BE2C (cell line): ENCODE data around the gene ACTL8.

Experiments
- DNase-seq: peaks from one replicate; pipeline ENCODE4 v3.0.0-alpha.2; 2020
- H3K27me3 ChIP-seq: fragments of 250-450 bp; sonication (Bioruptor Pico); 2 replicates; pipeline ENCODE4 v1.5.1; 2020; ENCODE audit warnings: mild to moderate bottlenecking
- H3K36me3 ChIP-seq: fragments of 250-450 bp; sonication (Bioruptor Pico); 2 replicates; pipeline ENCODE4 v1.5.1; 2020; ENCODE audit warnings: mild to moderate bottlenecking
- H3K4me1 ChIP-seq: fragments of 250-450 bp; sonication (Bioruptor Pico); 2 replicates; pipeline ENCODE4 v1.5.1; 2020
- H3K4me3 ChIP-seq: 2 replicates; pipeline ENCODE4 v1.5.1; 2011; ENCODE audit warnings: low read depth, low read length
- H3K9me3 ChIP-seq: fragments of 250-450 bp; sonication (Bioruptor Pico); 2 replicates; pipeline ENCODE4 v1.5.1; 2020
- TF ChIP-seq, protein P1 (sequence below): IDR thresholded peaks from 2 replicates; pipeline ENCODE4 v1.5.1; 2012; ENCODE audit warnings: mild to moderate bottlenecking, low read depth, low read length

The ACTL8 gene

DNA sequence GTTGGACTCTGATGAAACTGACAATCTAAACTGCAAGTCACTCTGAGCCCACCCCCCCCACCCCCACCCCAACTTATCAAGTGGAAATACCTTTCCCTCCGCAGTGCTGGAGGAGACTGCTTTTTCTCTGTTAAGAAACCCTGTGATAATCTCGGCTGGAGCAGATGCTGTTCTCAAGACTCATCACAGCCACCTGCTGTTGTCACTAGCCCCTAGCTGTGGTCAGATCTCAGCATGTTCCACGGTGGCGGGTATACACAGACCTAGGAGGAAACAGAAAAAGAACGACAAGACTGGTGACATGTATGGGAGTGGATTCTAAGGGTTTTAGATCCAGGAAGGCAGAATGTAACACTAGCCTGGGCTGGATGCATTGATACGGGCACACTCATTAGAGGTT lies 2.3 kb downstream of the ACTL8 start:
- H3K27me3 ChIP-seq: no peaks in the 10 kb centered on the region
- TF ChIP-seq, protein P1, sequence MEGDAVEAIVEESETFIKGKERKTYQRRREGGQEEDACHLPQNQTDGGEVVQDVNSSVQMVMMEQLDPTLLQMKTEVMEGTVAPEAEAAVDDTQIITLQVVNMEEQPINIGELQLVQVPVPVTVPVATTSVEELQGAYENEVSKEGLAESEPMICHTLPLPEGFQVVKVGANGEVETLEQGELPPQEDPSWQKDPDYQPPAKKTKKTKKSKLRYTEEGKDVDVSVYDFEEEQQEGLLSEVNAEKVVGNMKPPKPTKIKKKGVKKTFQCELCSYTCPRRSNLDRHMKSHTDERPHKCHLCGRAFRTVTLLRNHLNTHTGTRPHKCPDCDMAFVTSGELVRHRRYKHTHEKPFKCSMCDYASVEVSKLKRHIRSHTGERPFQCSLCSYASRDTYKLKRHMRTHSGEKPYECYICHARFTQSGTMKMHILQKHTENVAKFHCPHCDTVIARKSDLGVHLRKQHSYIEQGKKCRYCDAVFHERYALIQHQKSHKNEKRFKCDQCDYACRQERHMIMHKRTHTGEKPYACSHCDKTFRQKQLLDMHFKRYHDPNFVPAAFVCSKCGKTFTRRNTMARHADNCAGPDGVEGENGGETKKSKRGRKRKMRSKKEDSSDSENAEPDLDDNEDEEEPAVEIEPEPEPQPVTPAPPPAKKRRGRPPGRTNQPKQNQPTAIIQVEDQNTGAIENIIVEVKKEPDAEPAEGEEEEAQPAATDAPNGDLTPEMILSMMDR: no peak
- H3K4me3 ChIP-seq: no peak overlapping the region
- no peaks in the 10 kb centered on the region for H3K36me3 ChIP-seq
- no peak for DNase-seq
- H3K4me1 ChIP-seq: no peaks in the 10 kb centered on the region
- H3K9me3 ChIP-seq: no peaks in the 10 kb centered on the region

DNA sequence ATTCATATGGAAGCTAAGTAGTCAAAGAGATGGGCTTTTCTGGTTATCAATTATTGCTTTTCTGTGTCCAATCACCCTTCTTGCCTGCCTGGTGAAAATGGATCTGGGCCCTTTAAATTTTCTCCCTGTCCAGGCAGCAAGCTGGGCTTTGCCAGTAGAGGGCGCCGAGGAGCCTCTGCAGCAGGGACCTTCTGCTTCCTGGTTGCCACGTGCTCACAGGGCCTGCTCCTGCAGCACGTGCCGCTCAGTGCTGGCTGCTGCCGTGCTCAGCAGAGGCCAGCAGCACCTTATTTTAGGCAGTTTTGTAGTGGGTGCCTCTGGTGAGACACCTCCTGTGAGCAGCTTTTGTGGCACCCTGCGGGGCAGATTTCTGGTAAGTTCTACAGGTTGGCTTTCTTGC lies 4.0 kb downstream of the ACTL8 start:
- Histone ChIP-seq H3K36me3 (no peaks in the 10 kb centered on the region), H3K4me3 (no peak overlapping the region), H3K9me3 (no peaks in the 10 kb centered on the region), H3K4me1 (no peaks in the 10 kb centered on the region), H3K27me3 (no peaks in the 10 kb centered on the region)
- TF ChIP-seq, protein P1: peak; percentile 46
- DNase-seq: peak; percentile 53

DNA sequence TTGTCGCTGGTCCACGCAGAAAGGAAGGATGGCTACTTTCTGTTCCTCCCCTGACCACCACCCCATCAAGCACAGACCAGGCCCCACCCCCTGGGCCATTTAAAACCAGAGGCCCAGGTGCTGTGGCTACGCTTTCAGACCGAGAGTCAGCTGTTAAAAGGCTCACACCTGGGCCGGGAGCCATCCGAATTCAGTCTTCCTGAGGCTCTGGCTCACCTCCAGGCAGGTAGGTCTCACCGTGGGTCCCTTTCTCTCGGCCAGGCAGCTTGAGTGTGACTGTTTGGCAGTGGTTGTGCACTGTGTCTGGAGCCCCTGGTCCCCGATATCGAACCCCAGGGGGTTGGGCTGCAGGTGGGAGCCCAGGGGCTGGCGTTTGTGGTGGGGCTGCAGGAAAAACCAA lies 7.2 kb downstream of the ACTL8 start:
- TF ChIP-seq, protein P1: no peak
- no peak for DNase-seq
- H3K4me3 ChIP-seq: no peak overlapping the region

DNA sequence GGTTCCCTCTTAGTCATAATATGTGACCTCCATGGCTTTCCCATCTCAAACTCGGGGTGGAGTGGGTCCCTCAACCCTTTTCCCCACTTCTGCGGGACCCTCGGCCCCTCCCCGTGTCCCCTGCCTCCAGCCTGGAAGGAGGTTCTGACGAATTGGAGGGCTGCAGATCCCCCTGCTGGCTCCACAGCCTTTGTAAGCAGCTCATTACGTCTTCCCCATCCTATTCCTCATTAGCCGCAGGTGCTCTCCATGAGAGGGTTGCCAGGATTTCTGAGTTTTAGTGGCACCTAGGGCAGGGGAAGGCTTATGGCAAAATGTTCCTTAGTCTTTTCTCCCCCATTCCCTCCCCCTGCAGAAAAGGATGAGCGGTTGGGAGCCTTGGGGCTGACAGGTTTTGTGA lies 8.3 kb downstream of the ACTL8 start:
- no peak for DNase-seq
- TF ChIP-seq, protein P1: no peak
- H3K9me3 ChIP-seq: no peaks in the 10 kb centered on the region
- H3K36me3 ChIP-seq: no peaks in the 10 kb centered on the region
- no peaks in the 10 kb centered on the region for H3K27me3 ChIP-seq
- no peak overlapping the region for H3K4me3 ChIP-seq
- H3K4me1 ChIP-seq: no peaks in the 10 kb centered on the region

More for the DNA sequence above, 7.2 kb downstream of the ACTL8 start:
- no peaks in the 10 kb centered on the region for H3K27me3 ChIP-seq
- no peaks in the 10 kb centered on the region for H3K4me1 ChIP-seq
- no peaks in the 10 kb centered on the region for H3K36me3 ChIP-seq
- no peaks in the 10 kb centered on the region for H3K9me3 ChIP-seq

DNA sequence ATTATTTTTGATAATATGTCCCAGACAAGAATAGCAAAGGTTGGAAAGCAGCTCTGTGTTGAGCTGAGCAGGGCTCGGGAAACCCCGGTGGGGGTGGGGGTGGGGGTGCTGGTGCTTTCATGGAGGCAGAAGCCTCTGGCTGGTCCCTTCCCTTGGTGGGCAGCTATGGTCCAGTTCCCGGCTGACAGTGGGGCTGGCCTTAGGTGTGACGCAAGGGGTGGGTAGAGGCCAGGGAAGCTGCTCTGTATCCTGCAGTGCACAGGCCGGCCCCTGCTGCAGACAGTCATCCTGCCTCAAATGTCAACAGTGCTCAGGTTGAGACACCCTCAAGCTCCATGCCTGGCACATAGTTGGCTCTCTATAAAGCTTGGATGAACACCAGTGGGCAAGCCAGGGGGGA lies 8.9 kb downstream of the ACTL8 start:
- Histone ChIP-seq H3K9me3 (no peaks in the 10 kb centered on the region), H3K36me3 (no peaks in the 10 kb centered on the region), H3K4me3 (no peak overlapping the region), H3K27me3 (no peaks in the 10 kb centered on the region), H3K4me1 (no peaks in the 10 kb centered on the region)
- TF ChIP-seq, protein P1: no peak
- no peak for DNase-seq

DNA sequence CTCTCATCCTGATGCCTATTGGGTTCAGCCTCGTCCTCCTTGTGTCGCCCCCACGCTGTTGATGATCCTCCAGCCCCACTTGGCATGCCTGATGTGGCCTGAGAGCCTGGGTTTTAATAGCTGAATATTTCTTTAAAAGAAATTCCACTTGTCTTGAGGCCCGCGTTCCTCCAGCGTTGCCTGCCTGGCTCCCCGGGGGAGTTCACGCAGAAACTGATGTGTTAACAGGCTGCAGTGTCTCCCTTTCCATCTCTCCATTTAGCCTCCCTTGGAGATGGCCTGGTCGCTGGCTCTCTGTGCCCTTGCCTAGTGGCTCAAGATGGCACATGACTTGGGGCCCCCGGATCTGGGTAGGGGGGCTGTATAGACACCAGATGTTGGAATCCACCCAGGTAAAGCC lies 9.5 kb downstream of the ACTL8 start:
- Histone ChIP-seq H3K36me3 (no peaks in the 10 kb centered on the region), H3K9me3 (no peaks in the 10 kb centered on the region)

More for the DNA sequence above, 9.5 kb downstream of the ACTL8 start:
- no peaks in the 10 kb centered on the region for H3K4me1 ChIP-seq
- H3K27me3 ChIP-seq: no peaks in the 10 kb centered on the region
- H3K4me3 ChIP-seq: no peak overlapping the region
- TF ChIP-seq, protein P1: no peak
- DNase-seq: no peak
